DOHH2 (cell line): ENCODE measurements around the gene PCGF3.

Source experiments
- H3F3A ChIP-seq: fragments of 200-600 bp; sonication (generic), shearing (Covaris generic); 2 replicates; pipeline ENCODE4 v1.6.0; 2016; ENCODE audit warnings: antibody characterized with exemption, mild to moderate bottlenecking; ENCODE audit not compliant: control insufficient read depth, insufficient read depth
- H3K27ac ChIP-seq: fragments of 200-600 bp; sonication (generic); 2 replicates; pipeline ENCODE4 v1.5.1; 2014; ENCODE audit warnings: low read depth, mild to moderate bottlenecking, low read length, moderate library complexity
- H3K27me3 ChIP-seq: fragments of 200-600 bp; sonication (generic); 2 replicates; pipeline ENCODE4 v1.6.1; 2014; ENCODE audit warnings: mild to moderate bottlenecking, low read length, mixed read lengths; ENCODE audit not compliant: control insufficient read depth
- H3K36me3 ChIP-seq: fragments of 200-600 bp; sonication (generic); 2 replicates; pipeline ENCODE4 v1.6.1; 2014; ENCODE audit warnings: mild to moderate bottlenecking, low read length, moderate library complexity, mixed read lengths; ENCODE audit not compliant: control insufficient read depth
- H3K4me1 ChIP-seq: fragments of 200-600 bp; sonication (generic); 2 replicates; pipeline ENCODE4 v1.6.1; 2014; ENCODE audit warnings: mild to moderate bottlenecking, low read length, mixed read lengths; ENCODE audit not compliant: control insufficient read depth
- H3K4me2 ChIP-seq: fragments of 200-600 bp; sonication (generic); 2 replicates; pipeline ENCODE4 v1.6.0; 2014; ENCODE audit warnings: mild to moderate bottlenecking, low read length, moderate library complexity
- H3K4me3 ChIP-seq: fragments of 200-600 bp; sonication (generic); 2 replicates; pipeline ENCODE4 v1.5.1; 2014; ENCODE audit warnings: mild to moderate bottlenecking, low read length, mixed read lengths
- H3K79me2 ChIP-seq: fragments of 200-600 bp; sonication (generic); 2 replicates; pipeline ENCODE4 v1.6.1; 2014; ENCODE audit warnings: mild to moderate bottlenecking, low read length, mixed read lengths; ENCODE audit not compliant: control insufficient read depth
- H3K9me2 ChIP-seq: fragments of 200-600 bp; sonication (generic); replicated peaks from 2 replicates; pipeline ENCODE4 v1.6.1; 2014; ENCODE audit warnings: mild to moderate bottlenecking, low read length, mixed read lengths; ENCODE audit not compliant: control insufficient read depth
- H3K9me3 ChIP-seq: fragments of 200-600 bp; sonication (generic); 2 replicates; pipeline ENCODE4 v1.6.1; 2014; ENCODE audit warnings: antibody characterized with exemption, low read length, mixed read lengths; ENCODE audit not compliant: control insufficient read depth, insufficient read depth
- H4K20me1 ChIP-seq: fragments of 200-600 bp; sonication (generic); 2 replicates; pipeline ENCODE4 v1.6.0; 2014; ENCODE audit warnings: low read depth, mild to moderate bottlenecking, antibody characterized with exemption, low read length, moderate library complexity; ENCODE audit not compliant: control insufficient read depth, insufficient read depth
- CTCF ChIP-seq: fragments of 200-600 bp; sonication (generic); IDR thresholded peaks from one replicate; pipeline ENCODE4 v1.5.1; 2014; ENCODE audit warnings: antibody characterized with exemption, mild to moderate bottlenecking, low read depth, low read length; ENCODE audit not compliant: poor library complexity, severe bottlenecking
- EZH2phosphoT487 ChIP-seq: fragments of 200-600 bp; sonication (generic); IDR thresholded peaks from 2 replicates; pipeline ENCODE4 v1.6.1; 2017; ENCODE audit warnings: borderline replicate concordance, mild to moderate bottlenecking, antibody characterized with exemption, low read length, moderate library complexity, mixed read lengths

PCGF3 gene

GRCh38 chr4:712916-713632, 7.4 kb downstream of the PCGF3 start:
- Histone ChIP-seq H3K4me2 (no peak overlapping the region), H3K36me3 (peaks cover 36% of the 10 kb centered on the region), H3F3A (peaks cover 3% of the 10 kb centered on the region; the same call in 1 of the 2 replicates), H3K27ac (no peak overlapping the region), H3K4me1 (0 out of 2 replicates have a peak, but pooled peaks cover 3% of the 10 kb centered on the region), H3K79me2 (peaks cover 85% of the 10 kb centered on the region), H4K20me1 (peaks cover 10% of the 10 kb centered on the region; the same call in 1 of the 2 replicates), H3K27me3 (no peaks in the 10 kb centered on the region), H3K9me3 (no peaks in the 10 kb centered on the region), H3K4me3 (no peak overlapping the region), H3K9me2 (no peaks in the 10 kb centered on the region)
- TF ChIP-seq CTCF (no peak), EZH2phosphoT487 (no peak)

DNA sequence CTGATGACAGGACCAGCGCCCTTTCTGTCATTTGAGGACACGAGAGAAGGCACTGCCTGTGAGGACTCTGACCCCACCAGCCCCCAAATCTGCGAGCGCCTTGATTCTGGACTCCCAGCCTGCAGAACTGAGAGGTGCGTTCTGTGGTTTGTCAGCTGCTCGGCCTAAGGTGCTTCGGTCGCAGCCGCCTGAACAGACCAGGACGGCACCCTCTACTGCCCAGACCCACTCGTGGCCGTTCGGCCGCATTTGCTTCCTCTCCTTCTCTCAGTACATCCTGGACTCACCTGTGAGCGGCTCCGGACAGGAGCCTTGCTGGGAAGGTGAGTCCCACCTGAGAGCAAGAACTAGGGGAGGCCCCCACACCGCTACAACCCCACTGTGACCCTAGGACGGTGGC, 8.5 kb downstream of the PCGF3 start:
- H3K79me2 ChIP-seq, result peaks cover 85% of the 10 kb centered on the region

DNA sequence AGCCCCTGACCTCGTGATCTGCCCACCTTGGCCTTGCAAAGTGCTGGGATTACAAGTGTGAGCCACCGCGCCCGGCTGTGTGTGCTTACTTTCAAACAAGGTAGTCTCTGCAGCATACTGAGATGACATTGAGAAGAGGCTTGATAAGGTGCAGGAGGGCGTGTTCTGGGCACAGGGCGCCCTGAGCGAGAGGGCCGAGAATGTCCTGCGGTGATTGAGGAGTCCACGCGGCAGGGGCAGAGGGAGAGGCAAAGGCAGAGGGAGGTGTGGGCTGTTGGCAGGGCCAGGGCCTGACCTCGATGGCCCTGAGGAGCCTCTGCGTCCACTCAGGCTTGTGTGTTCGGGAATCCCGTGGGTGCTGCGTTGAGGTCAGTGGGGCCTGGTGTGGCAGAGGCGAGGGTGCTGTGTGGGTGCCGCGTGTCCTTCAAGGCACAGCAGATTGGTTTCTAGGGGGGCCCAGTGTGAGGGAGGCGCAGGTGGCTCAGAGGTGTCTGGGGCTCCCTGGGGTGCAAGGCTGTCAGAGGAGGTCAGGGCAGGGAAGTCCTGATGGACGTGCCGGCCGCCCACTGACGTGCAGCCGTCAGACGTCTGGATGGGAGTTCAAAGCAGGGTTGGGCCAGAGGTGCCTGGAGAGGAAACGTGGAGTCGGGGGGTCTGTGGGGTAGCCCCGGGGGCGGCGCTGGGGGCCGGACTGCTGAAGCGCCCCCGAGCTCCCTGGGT, 12.1 kb downstream of the PCGF3 start:
- H3K4me3 ChIP-seq, result no peak overlapping the region
- H3F3A ChIP-seq, result no peaks in the 10 kb centered on the region
- TF ChIP-seq EZH2phosphoT487 (no peak), CTCF (no peak)
- H3K27me3 ChIP-seq, result no peaks in the 10 kb centered on the region
- H4K20me1 ChIP-seq, result no peaks in the 10 kb centered on the region
- H3K27ac ChIP-seq, result no peak overlapping the region
- H3K79me2 ChIP-seq, result peaks cover 83% of the 10 kb centered on the region
- H3K4me2 ChIP-seq, result no peak overlapping the region
- no peaks in the 10 kb centered on the region for H3K4me1 ChIP-seq
- H3K9me3 ChIP-seq, result peaks cover 3% of the 10 kb centered on the region; the same call in 1 of the 2 replicates
- H3K36me3 ChIP-seq, result peaks cover 21% of the 10 kb centered on the region
- H3K9me2 ChIP-seq, result no peaks in the 10 kb centered on the region

More for the DNA sequence above, 8.5 kb downstream of the PCGF3 start:
- no peaks in the 10 kb centered on the region for H3K9me3 ChIP-seq
- TF ChIP-seq CTCF, result no peak
- TF ChIP-seq EZH2phosphoT487, result no peak
- H3K9me2 ChIP-seq, result no peaks in the 10 kb centered on the region
- H3K4me2 ChIP-seq, result no peak overlapping the region
- no peak overlapping the region for H3K4me3 ChIP-seq
- no peaks in the 10 kb centered on the region for H3K27me3 ChIP-seq
- H3K36me3 ChIP-seq, result peaks cover 26% of the 10 kb centered on the region
- H3K4me1 ChIP-seq, result no peaks in the 10 kb centered on the region
- 0 out of 2 replicates have a peak, but pooled peaks cover 4% of the 10 kb centered on the region for H4K20me1 ChIP-seq
- H3F3A ChIP-seq, result peaks cover 3% of the 10 kb centered on the region; the same call in 1 of the 2 replicates
- H3K27ac ChIP-seq, result no peak overlapping the region
